ENCODE measurements around the gene DIAPH3. TPM values are rescaled to one million over a fixed set of nuclear protein-coding genes. Genes with fewer than 3 reads are reported as not detected.

The DIAPH3 gene
- total and polyA plus RNA-seq, 2 of the 4 experiments (the other 2 are of a cell fraction), result 8.9 to 9.3 TPM

DNA sequence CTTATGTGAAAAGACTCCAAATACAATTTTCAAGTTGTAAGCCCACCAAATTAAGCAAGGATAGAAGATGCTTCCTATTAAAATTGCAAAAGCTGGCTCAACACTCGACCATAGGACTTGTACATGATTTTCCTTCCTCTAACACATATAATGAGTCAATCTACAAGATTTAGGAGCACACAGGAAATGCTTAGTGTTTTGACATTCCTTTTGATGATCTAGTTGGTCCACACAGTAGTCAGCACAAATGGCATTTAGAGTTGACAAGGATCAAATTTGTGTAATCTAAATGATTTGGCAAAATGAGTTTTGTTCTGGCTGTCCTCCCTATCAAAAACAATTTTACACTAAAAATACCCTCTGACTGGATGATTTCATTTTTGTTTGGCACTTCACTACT, 340.2 kb downstream of the DIAPH3 start:
- Histone ChIP-seq H3K14ac (replicated peaks; ENCODE audit: low read depth, low read length) (no peak overlapping the region), H3K18ac (ENCODE audit: low read depth, low read length) (no peak overlapping the region; the same call in 1 of the 2 replicates), H2AK5ac (ENCODE audit: low read depth, low read length) (no peak overlapping the region), H3K9me1 (ENCODE audit: insufficient read depth, low read length) (peaks cover 3% of the 10 kb centered on the region; the same call in 1 of the 2 replicates), H2BK15ac (ENCODE audit: low read depth, low read length) (no peak overlapping the region), H3K4me2 (ENCODE audit: low read depth, low read length) (peak overlapping the region; percentile 12; the same call in 1 of the 2 replicates), H3K79me1 (ENCODE audit: low read depth in 1 of 2, low read length in 2 of 2) (0 out of 4 replicates have a peak, but pooled peaks cover 0 to 6% of the 10 kb centered on the region in 2 experiments), H2AFZ (replicated peaks; ENCODE audit: low read length, poor library complexity) (no peak overlapping the region), H3K27me3 (ENCODE audit: control insufficient read depth, insufficient read depth, low read length) (no peaks in the 10 kb centered on the region), H3K9me3 (ENCODE audit: control insufficient read depth, insufficient read depth, low read length) (no peaks in the 10 kb centered on the region), H4K5ac (ENCODE audit: low read depth, low read length) (no peak overlapping the region), H4K20me1 (ENCODE audit: insufficient read depth, low read length) (no peaks in the 10 kb centered on the region), H2BK20ac (ENCODE audit: low read depth, low read length) (no peak overlapping the region), H4K8ac (ENCODE audit: low read depth in 2 of 2, low read length in 2 of 2) (peak overlapping the region in 1 of 2 experiments; percentile 4; a peak in 1 of 4 replicates), H3K4me3 (ENCODE audit: insufficient read depth, low read depth, low read length) (no peak overlapping the region), H3K23ac (ENCODE audit: low read depth, low read length) (no peak overlapping the region), H2BK120ac (ENCODE audit: low read depth, low read length) (no peak overlapping the region), H3K27ac (ENCODE audit: insufficient read depth, low read length) (no peak overlapping the region), H3K36me3 (ENCODE audit: control insufficient read depth, insufficient read depth, low read length) (no peaks in the 10 kb centered on the region), H3K56ac (ENCODE audit: extremely low read depth, insufficient read depth, low read length) (no peak overlapping the region), H2BK5ac (ENCODE audit: low read depth, low read length, poor library complexity, severe bottlenecking) (peak overlapping the region; percentile 81), H3K4me1 (ENCODE audit: control insufficient read depth, insufficient read depth, low read length) (peaks cover 3% of the 10 kb centered on the region; the same call in 1 of the 2 replicates), H4K91ac (ENCODE audit: insufficient read depth, low read depth, low read length) (no peak overlapping the region), H2AK9ac (replicated peaks; ENCODE audit: low read depth, low read length, poor library complexity) (no peak overlapping the region), H3K9ac (ENCODE audit: low read depth, low read length) (no peak overlapping the region), H3K4ac (ENCODE audit: low read depth, low read length) (no peak overlapping the region)
- no TSS peak for BruUV-seq (replicated peaks)
- no CpG with 5 or more reads among the region's 1 CpG for WGBS, 2 experiments (ENCODE audit: extremely low coverage in 2 of 2, insufficient read length in 1 of 2)
- in situ Hi-C loops (cut with MboI; ENCODE audit: low sequenced_read_pairs), result no loop called here
- dilution Hi-C loops (cut with HindIII; ENCODE audit: low sequenced_read_pairs, unreplicated experiment), result no loop called here
- TF ChIP-seq POLR2A (IDR thresholded peaks at IDR 0.05; ENCODE audit: low read depth, low read length), result no peak
- peak; percentile 74 for TF ChIP-seq MAFK (IDR thresholded peaks at IDR 0.05; ENCODE audit: low read depth, low read length)
- peak; percentile 45; the same call in 1 of the 2 replicates for TF ChIP-seq NFE2L2 (IDR thresholded peaks at IDR 0.05; ENCODE audit: low read depth, low read length)
- TF ChIP-seq CEBPB (IDR thresholded peaks at IDR 0.05; ENCODE audit: low read depth, low read length), result peak; percentile 13; the same call in 1 of the 2 replicates
- intact Hi-C loops (cut with micrococcal nuclease), result no loop called here
- CTCF ChIA-PET, result no interaction called here
- ATAC-seq (ENCODE audit: low read depth) (peak; percentile 86), DNase-seq (peak; percentile 77)
- POLR2A ChIA-PET (ENCODE audit: unreplicated experiment), result no interaction called here
